ENCODE measurements around the gene SLC20A1. TPM values are rescaled to one million over a fixed set of nuclear protein-coding genes. Genes with fewer than 3 reads are reported as not detected.
A peak's percentile ranks its signal among the peaks of the same experiment; 100 is the strongest.
"Not testable (repeated sequence)": the region's sequence is repeated elsewhere in the genome, so short reads cannot be mapped to it uniquely, and the experiment has no call there.

The SLC20A1 gene
- total RNA-seq, 1 experiment from 2014 or later, result 48.3 TPM

- H3K4me3 ChIP-seq, result peak overlapping the region; percentile 85
- H3K36me3 ChIP-seq, result peaks cover 50% of the 10 kb centered on the region
- H3K9me3 ChIP-seq (replicated peaks), result no peaks in the 10 kb centered on the region
- H3K27me3 ChIP-seq (replicated peaks), result no peaks in the 10 kb centered on the region
- peak overlapping the region; percentile 84 for H3K27ac ChIP-seq
- peaks cover 59% of the 10 kb centered on the region for H3K4me1 ChIP-seq (replicated peaks)
- peak in 1 of 2 experiments; percentile 42 for DNase-seq (ENCODE audit: low read depth in 1 of 2, low spot score in 2 of 2)
Observed at GRCh38 chr2:112646102-112646719, 472 bp downstream of the SLC20A1 start.

GRCh38 chr2:112646791-112647689, 1.3 kb downstream of the SLC20A1 start:
- Histone ChIP-seq H3K36me3 (peaks cover 58% of the 10 kb centered on the region), H3K9me3 (replicated peaks) (no peaks in the 10 kb centered on the region), H3K27ac (peak overlapping the region; percentile 84; the same call in 1 of the 2 replicates), H3K4me1 (replicated peaks) (peaks cover 52% of the 10 kb centered on the region), H3K4me3 (peak overlapping the region; percentile 85), H3K27me3 (replicated peaks) (no peaks in the 10 kb centered on the region)
- DNase-seq (ENCODE audit: low read depth in 1 of 2, low spot score in 2 of 2), result peak in 1 of 2 experiments; percentile 40

- H3K4me1 ChIP-seq (replicated peaks), result peaks cover 46% of the 10 kb centered on the region
- no peaks in the 10 kb centered on the region for H3K27me3 ChIP-seq (replicated peaks)
- H3K27ac ChIP-seq, result no peak overlapping the region
- peak in 1 of 2 experiments; percentile 17 for DNase-seq (ENCODE audit: low read depth in 1 of 2, low spot score in 2 of 2)
- H3K9me3 ChIP-seq (replicated peaks), result no peaks in the 10 kb centered on the region
- no peak overlapping the region; the same call in 1 of the 2 replicates for H3K4me3 ChIP-seq
- H3K36me3 ChIP-seq, result peaks cover 69% of the 10 kb centered on the region
Observed at GRCh38 chr2:112648081-112648480, 2.3 kb downstream of the SLC20A1 start.

GRCh38 chr2:112656679-112657078, 10.9 kb downstream of the SLC20A1 start:
- no peaks in the 10 kb centered on the region for H3K27me3 ChIP-seq (replicated peaks)
- no peak overlapping the region for H3K4me3 ChIP-seq
- peaks cover 27% of the 10 kb centered on the region for H3K4me1 ChIP-seq (replicated peaks)
- no peaks in the 10 kb centered on the region for H3K9me3 ChIP-seq (replicated peaks)
- H3K27ac ChIP-seq, result no peak overlapping the region
- peaks cover 99% of the 10 kb centered on the region for H3K36me3 ChIP-seq
- DNase-seq (ENCODE audit: low read depth in 1 of 2, low spot score in 2 of 2), result no peak

- no peaks in the 10 kb centered on the region for H3K27me3 ChIP-seq (replicated peaks)
- no peaks in the 10 kb centered on the region for H3K9me3 ChIP-seq (replicated peaks)
- H3K4me3 ChIP-seq, result no peak overlapping the region
- no peak overlapping the region for H3K27ac ChIP-seq
- peaks cover 30% of the 10 kb centered on the region for H3K4me1 ChIP-seq (replicated peaks)
- H3K36me3 ChIP-seq, result peaks cover 99% of the 10 kb centered on the region
- no peak for DNase-seq (ENCODE audit: low read depth in 1 of 2, low spot score in 2 of 2)
Observed at GRCh38 chr2:112658301-112658700, 12.6 kb downstream of the SLC20A1 start.

GRCh38 chr2:112658839-112659667, 13.3 kb downstream of the SLC20A1 start:
- Histone ChIP-seq H3K27me3 (replicated peaks) (no peaks in the 10 kb centered on the region), H3K9me3 (replicated peaks) (no peaks in the 10 kb centered on the region), H3K27ac (no peak overlapping the region), H3K36me3 (peaks cover 99% of the 10 kb centered on the region), H3K4me1 (replicated peaks) (peaks cover 30% of the 10 kb centered on the region), H3K4me3 (no peak overlapping the region)
- DNase-seq (ENCODE audit: low read depth in 1 of 2, low spot score in 2 of 2), result no peak

- no peaks in the 10 kb centered on the region for H3K9me3 ChIP-seq (replicated peaks)
- no peak for DNase-seq (ENCODE audit: low read depth in 1 of 2, low spot score in 2 of 2)
- H3K27me3 ChIP-seq (replicated peaks), result no peaks in the 10 kb centered on the region
- no peak overlapping the region for H3K4me3 ChIP-seq
- H3K36me3 ChIP-seq, result peaks cover 99% of the 10 kb centered on the region
- H3K27ac ChIP-seq, result no peak overlapping the region
- peaks cover 30% of the 10 kb centered on the region for H3K4me1 ChIP-seq (replicated peaks)
Observed at GRCh38 chr2:112660138-112660537, 14.4 kb downstream of the SLC20A1 start.

GRCh38 chr2:112661656-112662305, 16.0 kb downstream of the SLC20A1 start:
- no peak for DNase-seq (ENCODE audit: low read depth in 1 of 2, low spot score in 2 of 2)
- H3K27ac ChIP-seq, result no peak overlapping the region
- no peak overlapping the region for H3K4me3 ChIP-seq
- peaks cover 93% of the 10 kb centered on the region for H3K36me3 ChIP-seq
- no peaks in the 10 kb centered on the region for H3K27me3 ChIP-seq (replicated peaks)
- no peaks in the 10 kb centered on the region for H3K9me3 ChIP-seq (replicated peaks)
- peaks cover 33% of the 10 kb centered on the region for H3K4me1 ChIP-seq (replicated peaks)

- H3K27ac ChIP-seq, result no peak overlapping the region
- no peaks in the 10 kb centered on the region for H3K27me3 ChIP-seq (replicated peaks)
- peaks cover 42% of the 10 kb centered on the region for H3K4me1 ChIP-seq (replicated peaks)
- H3K36me3 ChIP-seq, result peaks cover 89% of the 10 kb centered on the region
- H3K4me3 ChIP-seq, result no peak overlapping the region
- H3K9me3 ChIP-seq (replicated peaks), result no peaks in the 10 kb centered on the region
- no peak for DNase-seq (ENCODE audit: low read depth in 1 of 2, low spot score in 2 of 2)
Observed at GRCh38 chr2:112662704-112663103, 17.0 kb downstream of the SLC20A1 start.

GRCh38 chr2:112664689-112665088, 18.9 kb downstream of the SLC20A1 start:
- Histone ChIP-seq H3K27me3 (replicated peaks) (no peaks in the 10 kb centered on the region), H3K4me3 (no peak overlapping the region), H3K9me3 (replicated peaks) (no peaks in the 10 kb centered on the region), H3K27ac (no peak overlapping the region), H3K36me3 (peaks cover 69% of the 10 kb centered on the region), H3K4me1 (replicated peaks) (peaks cover 30% of the 10 kb centered on the region)
- DNase-seq (ENCODE audit: low read depth in 1 of 2, low spot score in 2 of 2), result no peak

GRCh38 chr2:112665113-112665780, 19.5 kb downstream of the SLC20A1 start:
- H3K4me3 ChIP-seq, result no peak overlapping the region
- peaks cover 64% of the 10 kb centered on the region for H3K36me3 ChIP-seq
- H3K27me3 ChIP-seq (replicated peaks), result no peaks in the 10 kb centered on the region
- no peak for DNase-seq (ENCODE audit: low read depth in 1 of 2, low spot score in 2 of 2)
- H3K9me3 ChIP-seq (replicated peaks), result no peaks in the 10 kb centered on the region
- peaks cover 32% of the 10 kb centered on the region for H3K4me1 ChIP-seq (replicated peaks)
- H3K27ac ChIP-seq, result no peak overlapping the region

- H3K36me3 ChIP-seq, result peaks cover 49% of the 10 kb centered on the region
- H3K27ac ChIP-seq, result no peak overlapping the region
- peaks cover 29% of the 10 kb centered on the region for H3K4me1 ChIP-seq (replicated peaks)
- no peaks in the 10 kb centered on the region for H3K27me3 ChIP-seq (replicated peaks)
- H3K4me3 ChIP-seq, result no peak overlapping the region
- no peak for DNase-seq (ENCODE audit: low read depth in 1 of 2, low spot score in 2 of 2)
- H3K9me3 ChIP-seq (replicated peaks), result no peaks in the 10 kb centered on the region
Observed at GRCh38 chr2:112666761-112667122, 21.0 kb downstream of the SLC20A1 start.

- not testable (repeated sequence) for DNase-seq (ENCODE audit: low read depth in 1 of 2, low spot score in 2 of 2); H3K4me3 ChIP-seq; H3K27ac ChIP-seq; H3K27me3 ChIP-seq (replicated peaks); H3K9me3 ChIP-seq (replicated peaks)
- H3K4me1 ChIP-seq (replicated peaks), result peaks cover 27% of the 10 kb centered on the region
- peaks cover 41% of the 10 kb centered on the region for H3K36me3 ChIP-seq
Observed at GRCh38 chr2:112667540-112667939, 21.8 kb downstream of the SLC20A1 start.
